ENCODE measurements around the gene HIF1A.

The HIF1A gene

GRCh38 chr14:61761557-61761956, 66.2 kb downstream of the HIF1A start:
- no peak for DNase-seq (ENCODE audit: low spot score)
- Histone ChIP-seq H3K27ac (peak overlapping the region; percentile 88 to 91), H3K4me3 (peak overlapping the region; percentile 89)
- TF ChIP-seq CTCF (IDR thresholded peaks at IDR 0.05) = no peak

- no peak for TF ChIP-seq CTCF (IDR thresholded peaks at IDR 0.05)
- peak within 1 kb of the TSS; percentile 89 for H3K4me3 ChIP-seq
Observed at GRCh38 chr14:61761959-61762786, 66.9 kb downstream of the HIF1A start, which contains the start of gene SNAPC1. Gene SNAPC1 (plus strand): TSS chr14:61762420. CDS start chr14:61762461, 41 bp downstream.

GRCh38 chr14:61764342-61765122, 69.2 kb downstream of the HIF1A start:
- no peak for TF ChIP-seq CTCF (IDR thresholded peaks at IDR 0.05)
- no peak overlapping the region for H3K4me3 ChIP-seq
- no peak overlapping the region for H3K27ac ChIP-seq
- no peak for DNase-seq (ENCODE audit: low spot score)

More at GRCh38 chr14:61761959-61762786, 66.9 kb downstream of the HIF1A start, which contains the start of gene SNAPC1:
- peak; percentile 95 for DNase-seq (ENCODE audit: low spot score)
- H3K27ac ChIP-seq = peak within 1 kb of the TSS; percentile 88 to 91

- Histone ChIP-seq H3K27ac (no peak overlapping the region), H3K4me3 (no peak overlapping the region)
- no peak for TF ChIP-seq CTCF (IDR thresholded peaks at IDR 0.05)
- no peak for DNase-seq (ENCODE audit: low spot score)
Observed at GRCh38 chr14:61765225-61765943, 70.1 kb downstream of the HIF1A start.

- DNase-seq (ENCODE audit: low spot score) = no peak
- H3K4me3 ChIP-seq = no peak overlapping the region
- H3K27ac ChIP-seq = no peak overlapping the region
- no peak for TF ChIP-seq CTCF (IDR thresholded peaks at IDR 0.05)
Observed at GRCh38 chr14:61766151-61766550, 70.8 kb downstream of the HIF1A start.

GRCh38 chr14:61768240-61768639, 72.9 kb downstream of the HIF1A start:
- Histone ChIP-seq H3K4me3 (no peak overlapping the region), H3K27ac (no peak overlapping the region)
- no peak for DNase-seq (ENCODE audit: low spot score)
- no peak for TF ChIP-seq CTCF (IDR thresholded peaks at IDR 0.05)
